ENCODE measurements around the gene TUBA1A.
A peak's percentile ranks its signal among the peaks of the same experiment; 100 is the strongest.
"Not testable (repeated sequence)": the region's sequence is repeated elsewhere in the genome, so short reads cannot be mapped to it uniquely, and the experiment has no call there.

The TUBA1A gene

GRCh38 chr12:49200919-49201594, 12.2 kb upstream of the TUBA1A start:
- DNase-seq = no peak

GRCh38 chr12:49198431-49199155, 9.7 kb upstream of the TUBA1A start:
- DNase-seq = no peak

GRCh38 chr12:49197256-49197655, 8.4 kb upstream of the TUBA1A start:
- DNase-seq = no peak

- no peak for DNase-seq
These were observed 6.9 kb upstream of the TUBA1A start for GRCh38 chr12:49195736-49196135.

GRCh38 chr12:49193746-49194145, 4.9 kb upstream of the TUBA1A start:
- DNase-seq = not testable (repeated sequence)

GRCh38 chr12:49191498-49191897, 2.6 kb upstream of the TUBA1A start:
- DNase-seq = not testable (repeated sequence)

- no peak for DNase-seq
These were observed 2.1 kb upstream of the TUBA1A start for GRCh38 chr12:49190974-49191373.

GRCh38 chr12:49189731-49190716, 1.1 kb upstream of the TUBA1A start:
- no peak for DNase-seq

GRCh38 chr12:49188201-49188915, 522 bp downstream of the TUBA1A start:
- peak; percentile 79 to 84 for DNase-seq

- no peak for DNase-seq
These were observed 1.7 kb downstream of the TUBA1A start for GRCh38 chr12:49187184-49187583.

GRCh38 chr12:49186307-49186706, 2.6 kb downstream of the TUBA1A start:
- DNase-seq = not testable (repeated sequence)

GRCh38 chr12:49184697-49185096, 4.2 kb downstream of the TUBA1A start:
- not testable (repeated sequence) for DNase-seq

- DNase-seq = not testable (repeated sequence)
These were observed 5.5 kb downstream of the TUBA1A start for GRCh38 chr12:49183214-49183950.

GRCh38 chr12:49174218-49174617, 14.7 kb downstream of the TUBA1A start:
- no peak for DNase-seq

GRCh38 chr12:49170924-49171323, 18.0 kb downstream of the TUBA1A start:
- DNase-seq = no peak

- no peak for DNase-seq
These were observed 23.8 kb downstream of the TUBA1A start for GRCh38 chr12:49165114-49165513.

GRCh38 chr12:49161901-49162300, 27.0 kb downstream of the TUBA1A start:
- not testable (repeated sequence) for DNase-seq

- DNase-seq = no peak
These were observed 27.6 kb downstream of the TUBA1A start for GRCh38 chr12:49161092-49161795.

- no peak for DNase-seq
These were observed 28.5 kb downstream of the TUBA1A start for GRCh38 chr12:49160399-49160798.

- DNase-seq = no peak
These were observed 34.7 kb downstream of the TUBA1A start for GRCh38 chr12:49154221-49154620.

GRCh38 chr12:49147384-49147783, 41.5 kb downstream of the TUBA1A start:
- no peak for DNase-seq
